Uterus (tissue), 4 donors: Measurements from ENCODE around the gene CYP26C1. TPM values are rescaled to one million over a fixed set of nuclear protein-coding genes. Genes with fewer than 3 reads are reported as not detected.

Experiments used
- DNase-seq, 2 donors: peaks; one replicate each; pipeline ENCODE4 v3.0.0-alpha.2; 2019 to 2020
- H3K27ac ChIP-seq, 2 donors: fragments of 200-600 bp; sonication (generic); 1 replicate in 1 of 2; 2 replicates in 1 of 2; pipeline ENCODE4 v1.5.1; 2016 to 2018
- H3K27me3 ChIP-seq, 2 donors: fragments of 200-600 bp; sonication (generic); one replicate each; pipeline ENCODE4 v1.5.1; 2018 to 2019; ENCODE audit warnings: control low read depth in 1 of 2
- H3K36me3 ChIP-seq, 2 donors: fragments of 200-600 bp; sonication (generic); one replicate each; pipeline ENCODE4 v1.5.1; 2019; ENCODE audit warnings: control low read depth in 1 of 2
- H3K4me1 ChIP-seq, 2 donors: fragments of 200-600 bp; sonication (generic); one replicate each; pipeline ENCODE4 v1.5.1; 2018 to 2019; ENCODE audit warnings: control low read depth in 1 of 2
- H3K4me3 ChIP-seq, 2 donors: fragments of 200-600 bp; sonication (generic); 1 replicate in 1 of 2; 2 replicates in 1 of 2; pipeline ENCODE4 v1.5.1; 2018 to 2019; ENCODE audit warnings: mild to moderate bottlenecking in 1 of 2
- H3K9me3 ChIP-seq, 2 donors: fragments of 200-600 bp; sonication (generic); one replicate each; pipeline ENCODE4 v1.5.1; 2019; ENCODE audit warnings: control low read depth in 1 of 2
- POLR2A ChIP-seq, 2 donors: fragments of 450-650 bp; IDR thresholded peaks; one replicate each; pipeline ENCODE4 v1.6.1; 2016; ENCODE audit warnings: antibody characterized with exemption in 2 of 2, mild to moderate bottlenecking in 1 of 2, moderate library complexity in 1 of 2
- intact Hi-C: fragments of 100-400 bp; cut with DNase I; formaldehyde crosslinking; loops from one replicate; pipeline ENCODE4 v1.15.1; 2023; ENCODE audit warnings: low total_unique reads
- total RNA-seq, 4 donors: library from RNA; depleted of rRNA in 3 of 4; stranded (reverse); fragments of >200 nt in 3 of 4; gene quantifications; one replicate each; pipeline versions ENCODE4 v1.1.0 to v1.2.4, GENCODE V29; 2014 to 2023
- TF ChIP-seq, protein P1 (sequence below), 4 experiments: fragments of 200-600 bp in 2 of 4; fragments of 450-650 bp in 2 of 4; sonication (generic) in 2 of 4; IDR thresholded peaks; one replicate each; pipeline ENCODE4 v1.5.1; 2016 to 2019; ENCODE audit warnings: antibody characterized with exemption in 4 of 4, mild to moderate bottlenecking in 2 of 4, moderate library complexity in 1 of 4
- donor health status: DM: yes; HTN: yes; CAD: no.

Gene CYP26C1
- total RNA-seq, 4 donors from 2014 or later: 0.15 to 0.41 TPM; not detected in 2

- Histone ChIP-seq H3K4me1 (peaks cover 0 to 14% of the 10 kb centered on the region in 2 donors), H3K27me3 (peaks cover 0 to 13% of the 10 kb centered on the region in 2 donors), H3K27ac (no peak overlapping the region), H3K9me3 (no peaks in the 10 kb centered on the region), H3K36me3 (no peaks in the 10 kb centered on the region), H3K4me3 (no peak overlapping the region)
- intact Hi-C loops: no loop called here
- no peak for DNase-seq
- TF ChIP-seq, protein P1, sequence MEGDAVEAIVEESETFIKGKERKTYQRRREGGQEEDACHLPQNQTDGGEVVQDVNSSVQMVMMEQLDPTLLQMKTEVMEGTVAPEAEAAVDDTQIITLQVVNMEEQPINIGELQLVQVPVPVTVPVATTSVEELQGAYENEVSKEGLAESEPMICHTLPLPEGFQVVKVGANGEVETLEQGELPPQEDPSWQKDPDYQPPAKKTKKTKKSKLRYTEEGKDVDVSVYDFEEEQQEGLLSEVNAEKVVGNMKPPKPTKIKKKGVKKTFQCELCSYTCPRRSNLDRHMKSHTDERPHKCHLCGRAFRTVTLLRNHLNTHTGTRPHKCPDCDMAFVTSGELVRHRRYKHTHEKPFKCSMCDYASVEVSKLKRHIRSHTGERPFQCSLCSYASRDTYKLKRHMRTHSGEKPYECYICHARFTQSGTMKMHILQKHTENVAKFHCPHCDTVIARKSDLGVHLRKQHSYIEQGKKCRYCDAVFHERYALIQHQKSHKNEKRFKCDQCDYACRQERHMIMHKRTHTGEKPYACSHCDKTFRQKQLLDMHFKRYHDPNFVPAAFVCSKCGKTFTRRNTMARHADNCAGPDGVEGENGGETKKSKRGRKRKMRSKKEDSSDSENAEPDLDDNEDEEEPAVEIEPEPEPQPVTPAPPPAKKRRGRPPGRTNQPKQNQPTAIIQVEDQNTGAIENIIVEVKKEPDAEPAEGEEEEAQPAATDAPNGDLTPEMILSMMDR (IDR thresholded peaks at IDR 0.05): no peak
- TF ChIP-seq POLR2A (IDR thresholded peaks at IDR 0.05): no peak
Measured at GRCh38 chr10:93061594-93062513, 1.3 kb downstream of the CYP26C1 start.

GRCh38 chr10:93062514-93063143, 2.0 kb downstream of the CYP26C1 start:
- no peak for DNase-seq
- intact Hi-C loops: no loop called here
- Histone ChIP-seq H3K27ac (no peak overlapping the region), H3K36me3 (no peaks in the 10 kb centered on the region), H3K4me3 (peak overlapping the region in 1 of 2 donors; percentile 5), H3K4me1 (peaks cover 0 to 14% of the 10 kb centered on the region in 2 donors), H3K27me3 (peaks cover 0 to 11% of the 10 kb centered on the region in 2 donors), H3K9me3 (no peaks in the 10 kb centered on the region)
- no peak for TF ChIP-seq POLR2A (IDR thresholded peaks at IDR 0.05)
- TF ChIP-seq, protein P1 (IDR thresholded peaks at IDR 0.05): peak in 1 of 4 experiments; percentile 21

DNA sequence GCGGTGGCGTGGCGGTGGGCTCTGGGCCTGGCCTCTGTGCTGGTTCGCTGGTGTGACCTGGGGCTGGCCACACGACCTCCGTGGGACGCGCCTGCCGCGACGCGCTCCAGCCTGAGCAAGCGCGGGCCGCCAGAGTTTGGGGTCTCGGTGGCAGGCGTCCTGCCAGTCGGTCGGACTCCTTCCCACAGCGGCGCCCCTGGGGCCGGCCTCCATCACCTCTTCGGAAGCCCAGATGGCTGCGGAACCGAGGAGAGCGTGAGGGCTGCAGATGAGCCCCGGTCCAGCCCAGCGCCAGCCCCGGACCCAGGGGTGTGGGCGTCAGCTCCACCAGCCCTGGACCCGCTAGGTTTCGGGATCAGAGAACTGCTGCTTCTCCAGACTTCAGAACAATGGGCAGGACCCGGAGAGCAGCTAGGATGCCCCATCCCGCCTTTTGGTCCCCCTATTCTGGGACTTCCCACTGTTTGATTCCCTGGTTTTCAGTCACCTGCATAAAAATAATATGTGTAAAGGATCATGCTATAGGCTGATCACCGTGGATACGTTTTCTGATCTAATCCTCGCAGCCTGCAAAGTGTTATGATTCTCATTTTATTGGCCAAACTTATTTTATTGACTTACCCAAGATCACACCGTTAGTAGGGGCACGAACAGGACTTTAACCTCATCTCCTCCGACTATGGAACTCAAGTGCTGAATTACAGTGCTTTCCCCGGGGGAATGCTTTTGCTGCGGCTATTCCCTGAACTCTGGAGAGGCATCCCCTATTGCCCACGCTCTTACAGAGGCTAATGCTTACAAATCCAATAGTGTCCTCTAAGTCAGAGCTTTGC, 2.8 kb downstream of the CYP26C1 start:
- Histone ChIP-seq H3K27ac (no peak overlapping the region), H3K27me3 (peaks cover 0 to 4% of the 10 kb centered on the region in 2 donors), H3K4me1 (peaks cover 0 to 19% of the 10 kb centered on the region in 2 donors), H3K9me3 (no peaks in the 10 kb centered on the region), H3K36me3 (no peaks in the 10 kb centered on the region), H3K4me3 (peak overlapping the region in 1 of 2 donors; percentile 5)
- TF ChIP-seq, protein P1 (IDR thresholded peaks at IDR 0.05): no peak
- no peak for TF ChIP-seq POLR2A (IDR thresholded peaks at IDR 0.05)
- intact Hi-C loops: no loop called here
- DNase-seq: no peak

- DNase-seq: no peak
- intact Hi-C loops: no loop called here
Measured at GRCh38 chr10:93063977-93064660, 3.5 kb downstream of the CYP26C1 start.

More at GRCh38 chr10:93063977-93064660, 3.5 kb downstream of the CYP26C1 start:
- H3K27ac ChIP-seq: no peak overlapping the region
- TF ChIP-seq, protein P1 (IDR thresholded peaks at IDR 0.05): no peak
- no peak for TF ChIP-seq POLR2A (IDR thresholded peaks at IDR 0.05)
- peaks cover 0 to 20% of the 10 kb centered on the region in 2 donors for H3K4me1 ChIP-seq
- no peaks in the 10 kb centered on the region for H3K9me3 ChIP-seq
- peaks cover 0 to 3% of the 10 kb centered on the region in 2 donors for H3K27me3 ChIP-seq
- no peak overlapping the region for H3K4me3 ChIP-seq
- no peaks in the 10 kb centered on the region for H3K36me3 ChIP-seq
